Adrenal gland (tissue), 5 donors: ENCODE data around the gene ILF2.

ENCODE experiments used
- POLR2A ChIP-seq, 2 donors: fragments of 450-650 bp; IDR thresholded peaks; one replicate each; pipeline ENCODE4 v1.6.1; 2017; ENCODE audit warnings: antibody characterized with exemption in 2 of 2, mild to moderate bottlenecking in 2 of 2, moderate library complexity in 1 of 2
- TF ChIP-seq, protein P1 (sequence below), 6 experiments: fragments of 450-650 bp in 4 of 6; fragments of 200-600 bp in 2 of 6; sonication (generic) in 1 of 6; IDR thresholded peaks; 1 replicate in 5 of 6; 2 replicates in 1 of 6; pipeline versions ENCODE4 v1.5.1 to v1.8.0; 2016 to 2021; ENCODE audit warnings: antibody characterized with exemption in 6 of 6, mild to moderate bottlenecking in 2 of 6, moderate library complexity in 1 of 6
- donor health status: DM: no; HTN: no; CAD: no.

- TF ChIP-seq, protein P1, sequence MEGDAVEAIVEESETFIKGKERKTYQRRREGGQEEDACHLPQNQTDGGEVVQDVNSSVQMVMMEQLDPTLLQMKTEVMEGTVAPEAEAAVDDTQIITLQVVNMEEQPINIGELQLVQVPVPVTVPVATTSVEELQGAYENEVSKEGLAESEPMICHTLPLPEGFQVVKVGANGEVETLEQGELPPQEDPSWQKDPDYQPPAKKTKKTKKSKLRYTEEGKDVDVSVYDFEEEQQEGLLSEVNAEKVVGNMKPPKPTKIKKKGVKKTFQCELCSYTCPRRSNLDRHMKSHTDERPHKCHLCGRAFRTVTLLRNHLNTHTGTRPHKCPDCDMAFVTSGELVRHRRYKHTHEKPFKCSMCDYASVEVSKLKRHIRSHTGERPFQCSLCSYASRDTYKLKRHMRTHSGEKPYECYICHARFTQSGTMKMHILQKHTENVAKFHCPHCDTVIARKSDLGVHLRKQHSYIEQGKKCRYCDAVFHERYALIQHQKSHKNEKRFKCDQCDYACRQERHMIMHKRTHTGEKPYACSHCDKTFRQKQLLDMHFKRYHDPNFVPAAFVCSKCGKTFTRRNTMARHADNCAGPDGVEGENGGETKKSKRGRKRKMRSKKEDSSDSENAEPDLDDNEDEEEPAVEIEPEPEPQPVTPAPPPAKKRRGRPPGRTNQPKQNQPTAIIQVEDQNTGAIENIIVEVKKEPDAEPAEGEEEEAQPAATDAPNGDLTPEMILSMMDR (IDR thresholded peaks at IDR 0.05): no peak
- TF ChIP-seq POLR2A (IDR thresholded peaks at IDR 0.05): no peak
Observed at GRCh38 chr1:153699768-153700167, 29.0 kb upstream of the ILF2 start.
